HG02885 (cell line): ENCODE measurements around the gene EPN1.

Experiments used
- ATAC-seq: cut with Tn5 transposase; IDR thresholded peaks from one replicate; pipeline ENCODE4 v1.9.1; 2021; ENCODE audit warnings: mild to moderate bottlenecking; ENCODE audit not compliant: unreplicated experiment, poor library complexity

EPN1 gene

GRCh38 chr19:55659822-55660221 lies 15.2 kb upstream of the EPN1 start:
- no peak for ATAC-seq

GRCh38 chr19:55660404-55660803 lies 14.6 kb upstream of the EPN1 start:
- no peak for ATAC-seq

- ATAC-seq: no peak
Observed at GRCh38 chr19:55660991-55661390, 14.0 kb upstream of the EPN1 start.

- ATAC-seq: no peak
Observed at GRCh38 chr19:55661826-55662225, 13.2 kb upstream of the EPN1 start.

- no peak for ATAC-seq
Observed at GRCh38 chr19:55663846-55664536, 11.0 kb upstream of the EPN1 start.

GRCh38 chr19:55666343-55667005 lies 8.6 kb upstream of the EPN1 start:
- no peak for ATAC-seq

GRCh38 chr19:55667006-55667381 lies 8.0 kb upstream of the EPN1 start:
- ATAC-seq: no peak

GRCh38 chr19:55667511-55667910 lies 7.5 kb upstream of the EPN1 start:
- no peak for ATAC-seq

- ATAC-seq: no peak
Observed at GRCh38 chr19:55667958-55668357, 7.1 kb upstream of the EPN1 start.

GRCh38 chr19:55668603-55669348 lies 6.2 kb upstream of the EPN1 start:
- ATAC-seq: no peak

GRCh38 chr19:55669418-55670279 lies 5.4 kb upstream of the EPN1 start:
- no peak for ATAC-seq

- no peak for ATAC-seq
Observed at GRCh38 chr19:55670280-55671053, 4.6 kb upstream of the EPN1 start.

GRCh38 chr19:55671054-55671378 lies 4.0 kb upstream of the EPN1 start:
- ATAC-seq: no peak

- no peak for ATAC-seq
Observed at GRCh38 chr19:55672418-55672817, 2.6 kb upstream of the EPN1 start.

- no peak for ATAC-seq
Observed at GRCh38 chr19:55673465-55673864, 1.6 kb upstream of the EPN1 start.

GRCh38 chr19:55673889-55674288 lies 1.1 kb upstream of the EPN1 start:
- no peak for ATAC-seq

GRCh38 chr19:55674459-55674840 lies 576 bp upstream of the EPN1 start:
- no peak for ATAC-seq

GRCh38 chr19:55675661-55676354 lies 782 bp downstream of the EPN1 start:
- ATAC-seq: no peak

GRCh38 chr19:55676383-55676782 lies 1.4 kb downstream of the EPN1 start:
- no peak for ATAC-seq
